ENCODE measurements around the gene CST7.
"Not testable (repeated sequence)": the region's sequence is repeated elsewhere in the genome, so short reads cannot be mapped to it uniquely, and the experiment has no call there.

GRCh38 chr20:24930724-24931688 is 18.1 kb upstream of the CST7 start:
- not testable (repeated sequence) for TF ChIP-seq JUN (IDR thresholded peaks at IDR 0.05); RCOR1 (IDR thresholded peaks at IDR 0.05; ENCODE audit: low read depth, low read length); EP300 (IDR thresholded peaks at IDR 0.05)
- TF ChIP-seq, protein P1, sequence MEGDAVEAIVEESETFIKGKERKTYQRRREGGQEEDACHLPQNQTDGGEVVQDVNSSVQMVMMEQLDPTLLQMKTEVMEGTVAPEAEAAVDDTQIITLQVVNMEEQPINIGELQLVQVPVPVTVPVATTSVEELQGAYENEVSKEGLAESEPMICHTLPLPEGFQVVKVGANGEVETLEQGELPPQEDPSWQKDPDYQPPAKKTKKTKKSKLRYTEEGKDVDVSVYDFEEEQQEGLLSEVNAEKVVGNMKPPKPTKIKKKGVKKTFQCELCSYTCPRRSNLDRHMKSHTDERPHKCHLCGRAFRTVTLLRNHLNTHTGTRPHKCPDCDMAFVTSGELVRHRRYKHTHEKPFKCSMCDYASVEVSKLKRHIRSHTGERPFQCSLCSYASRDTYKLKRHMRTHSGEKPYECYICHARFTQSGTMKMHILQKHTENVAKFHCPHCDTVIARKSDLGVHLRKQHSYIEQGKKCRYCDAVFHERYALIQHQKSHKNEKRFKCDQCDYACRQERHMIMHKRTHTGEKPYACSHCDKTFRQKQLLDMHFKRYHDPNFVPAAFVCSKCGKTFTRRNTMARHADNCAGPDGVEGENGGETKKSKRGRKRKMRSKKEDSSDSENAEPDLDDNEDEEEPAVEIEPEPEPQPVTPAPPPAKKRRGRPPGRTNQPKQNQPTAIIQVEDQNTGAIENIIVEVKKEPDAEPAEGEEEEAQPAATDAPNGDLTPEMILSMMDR (IDR thresholded peaks at IDR 0.05), result peak; percentile 51
